ENCODE data around the gene SH2D4B. TPM values are rescaled to one million over a fixed set of nuclear protein-coding genes. Genes with fewer than 3 reads are reported as not detected.

The SH2D4B gene
- polyA plus RNA-seq, 1 donor from 2014 or later: 1.4 TPM

GRCh38 chr10:80526218-80526617 lies 11.5 kb upstream of the SH2D4B start:
- TF ChIP-seq EZH2 (IDR thresholded peaks at IDR 0.05; ENCODE audit: borderline replicate concordance, insufficient read depth, low read length, poor library complexity, severe bottlenecking): no peak
- TF ChIP-seq, protein P1, sequence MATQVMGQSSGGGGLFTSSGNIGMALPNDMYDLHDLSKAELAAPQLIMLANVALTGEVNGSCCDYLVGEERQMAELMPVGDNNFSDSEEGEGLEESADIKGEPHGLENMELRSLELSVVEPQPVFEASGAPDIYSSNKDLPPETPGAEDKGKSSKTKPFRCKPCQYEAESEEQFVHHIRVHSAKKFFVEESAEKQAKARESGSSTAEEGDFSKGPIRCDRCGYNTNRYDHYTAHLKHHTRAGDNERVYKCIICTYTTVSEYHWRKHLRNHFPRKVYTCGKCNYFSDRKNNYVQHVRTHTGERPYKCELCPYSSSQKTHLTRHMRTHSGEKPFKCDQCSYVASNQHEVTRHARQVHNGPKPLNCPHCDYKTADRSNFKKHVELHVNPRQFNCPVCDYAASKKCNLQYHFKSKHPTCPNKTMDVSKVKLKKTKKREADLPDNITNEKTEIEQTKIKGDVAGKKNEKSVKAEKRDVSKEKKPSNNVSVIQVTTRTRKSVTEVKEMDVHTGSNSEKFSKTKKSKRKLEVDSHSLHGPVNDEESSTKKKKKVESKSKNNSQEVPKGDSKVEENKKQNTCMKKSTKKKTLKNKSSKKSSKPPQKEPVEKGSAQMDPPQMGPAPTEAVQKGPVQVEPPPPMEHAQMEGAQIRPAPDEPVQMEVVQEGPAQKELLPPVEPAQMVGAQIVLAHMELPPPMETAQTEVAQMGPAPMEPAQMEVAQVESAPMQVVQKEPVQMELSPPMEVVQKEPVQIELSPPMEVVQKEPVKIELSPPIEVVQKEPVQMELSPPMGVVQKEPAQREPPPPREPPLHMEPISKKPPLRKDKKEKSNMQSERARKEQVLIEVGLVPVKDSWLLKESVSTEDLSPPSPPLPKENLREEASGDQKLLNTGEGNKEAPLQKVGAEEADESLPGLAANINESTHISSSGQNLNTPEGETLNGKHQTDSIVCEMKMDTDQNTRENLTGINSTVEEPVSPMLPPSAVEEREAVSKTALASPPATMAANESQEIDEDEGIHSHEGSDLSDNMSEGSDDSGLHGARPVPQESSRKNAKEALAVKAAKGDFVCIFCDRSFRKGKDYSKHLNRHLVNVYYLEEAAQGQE (IDR thresholded peaks at IDR 0.05; ENCODE audit: borderline replicate concordance): no peak
- Histone ChIP-seq H3F3A (ENCODE audit: insufficient read depth, low read length, poor library complexity, severe bottlenecking) (no peaks in the 10 kb centered on the region), H3K79me2 (replicated peaks; ENCODE audit: insufficient read depth, low read length) (no peaks in the 10 kb centered on the region), H3K36me3 (ENCODE audit: insufficient read depth, low read length) (peaks cover 3% of the 10 kb centered on the region), H3K27ac (ENCODE audit: low read length) (no peak overlapping the region), H4K20me1 (ENCODE audit: insufficient read depth) (no peaks in the 10 kb centered on the region), H2AFZ (ENCODE audit: low read depth, low read length) (no peak overlapping the region), H3K9me3 (ENCODE audit: low read length) (no peaks in the 10 kb centered on the region), H3K9me2 (ENCODE audit: insufficient read depth, low read length) (no peaks in the 10 kb centered on the region), H3K9ac (ENCODE audit: low read length) (no peak overlapping the region), H3K4me3 (ENCODE audit: low read length) (no peak overlapping the region), H3K27me3 (ENCODE audit: insufficient read depth, low read depth, low read length) (no peaks in the 10 kb centered on the region), H3K4me2 (ENCODE audit: low read length) (no peak overlapping the region)

DNA sequence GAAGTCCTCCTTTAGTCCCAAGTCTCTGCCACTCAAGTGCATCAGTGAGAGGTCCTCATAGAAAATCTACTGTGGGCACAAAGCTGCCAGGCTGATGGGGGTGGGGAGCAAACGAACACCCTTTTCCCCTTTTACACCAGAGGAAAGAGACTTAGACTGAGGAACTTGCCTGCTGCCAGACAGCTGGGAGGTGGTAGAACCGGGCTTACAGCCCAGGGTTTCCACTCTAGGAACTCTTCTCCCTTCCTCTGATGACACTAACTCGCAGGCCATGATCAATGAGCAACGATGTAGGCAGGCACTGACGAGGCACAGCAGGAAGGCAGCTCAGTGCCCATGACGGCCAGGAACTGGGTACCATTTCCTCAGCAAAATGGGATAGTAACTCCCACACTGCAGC lies 11.0 kb upstream of the SH2D4B start:
- Histone ChIP-seq H3K36me3 (ENCODE audit: insufficient read depth, low read length) (peaks cover 3% of the 10 kb centered on the region), H3K79me2 (replicated peaks; ENCODE audit: insufficient read depth, low read length) (no peaks in the 10 kb centered on the region), H3K4me3 (ENCODE audit: low read length) (no peak overlapping the region), H3K27me3 (ENCODE audit: insufficient read depth, low read depth, low read length) (no peaks in the 10 kb centered on the region), H3K9ac (ENCODE audit: low read length) (no peak overlapping the region), H3F3A (ENCODE audit: insufficient read depth, low read length, poor library complexity, severe bottlenecking) (no peaks in the 10 kb centered on the region), H3K9me3 (ENCODE audit: low read length) (no peaks in the 10 kb centered on the region), H3K9me2 (ENCODE audit: insufficient read depth, low read length) (no peaks in the 10 kb centered on the region), H3K27ac (ENCODE audit: low read length) (no peak overlapping the region), H3K4me2 (ENCODE audit: low read length) (no peak overlapping the region), H2AFZ (ENCODE audit: low read depth, low read length) (no peak overlapping the region), H4K20me1 (ENCODE audit: insufficient read depth) (no peaks in the 10 kb centered on the region)
- TF ChIP-seq TAF1 (IDR thresholded peaks at IDR 0.05; ENCODE audit: low read depth): no peak
- TF ChIP-seq RAD21 (conservative IDR thresholded peaks at IDR 0.05): no peak
- TF ChIP-seq MXI1 (conservative IDR thresholded peaks at IDR 0.05; ENCODE audit: poor library complexity, severe bottlenecking): no peak
- TF ChIP-seq POLR2AphosphoS5 (IDR thresholded peaks at IDR 0.05): no peak
- TF ChIP-seq CTCF (IDR thresholded peaks at IDR 0.05; ENCODE audit: poor library complexity, severe bottlenecking): no peak
- TF ChIP-seq, protein P1 (IDR thresholded peaks at IDR 0.05; ENCODE audit: borderline replicate concordance): no peak
- no peak for TF ChIP-seq EZH2 (IDR thresholded peaks at IDR 0.05; ENCODE audit: borderline replicate concordance, insufficient read depth, low read length, poor library complexity, severe bottlenecking)
- TF ChIP-seq EP300 (conservative IDR thresholded peaks at IDR 0.05; ENCODE audit: poor library complexity, severe bottlenecking): no peak
- no peak for TF ChIP-seq SMC3 (conservative IDR thresholded peaks at IDR 0.05; ENCODE audit: poor library complexity)
